HS-27A (cell line): ENCODE data around the gene NFU1.
"Not testable (repeated sequence)": the region's sequence is repeated elsewhere in the genome, so short reads cannot be mapped to it uniquely, and the experiment has no call there.

Experiments used
- DNase-seq: peaks from one replicate; pipeline ENCODE4 v3.0.0-alpha.2; 2012; ENCODE audit warnings: low read depth, missing footprints

The NFU1 gene

DNA sequence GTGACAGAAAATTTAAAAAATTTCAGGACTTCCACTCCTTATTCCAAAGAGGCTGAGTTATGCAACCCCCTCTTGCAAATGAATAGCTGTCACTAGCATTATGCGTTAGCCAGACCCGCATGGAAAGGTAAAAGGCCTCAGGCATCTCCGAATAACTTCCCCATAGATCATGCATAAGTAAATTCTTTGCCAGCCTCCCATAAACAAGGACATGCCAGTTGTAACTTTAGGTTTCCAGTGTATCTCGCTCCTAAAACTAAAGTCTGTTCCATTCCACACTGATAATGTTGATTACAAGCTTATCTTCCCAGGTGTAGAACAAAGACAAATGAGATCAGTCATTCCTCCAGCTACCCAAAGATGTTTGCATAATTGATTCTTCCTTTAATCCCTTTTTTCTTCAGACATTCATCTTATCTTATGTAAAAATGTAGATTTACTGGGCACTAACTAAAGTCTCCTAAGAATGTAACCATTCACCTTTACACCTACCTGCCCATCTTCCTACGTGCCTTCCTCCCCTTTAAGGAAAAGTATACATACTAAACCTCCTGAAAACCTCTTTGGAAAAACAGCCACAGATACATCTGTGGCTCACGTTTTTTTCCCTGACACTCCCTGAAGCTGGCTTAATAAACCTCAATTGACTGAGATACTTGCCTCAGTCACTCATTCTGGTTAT, 13.6 kb upstream of the NFU1 start:
- no peak for DNase-seq

DNA sequence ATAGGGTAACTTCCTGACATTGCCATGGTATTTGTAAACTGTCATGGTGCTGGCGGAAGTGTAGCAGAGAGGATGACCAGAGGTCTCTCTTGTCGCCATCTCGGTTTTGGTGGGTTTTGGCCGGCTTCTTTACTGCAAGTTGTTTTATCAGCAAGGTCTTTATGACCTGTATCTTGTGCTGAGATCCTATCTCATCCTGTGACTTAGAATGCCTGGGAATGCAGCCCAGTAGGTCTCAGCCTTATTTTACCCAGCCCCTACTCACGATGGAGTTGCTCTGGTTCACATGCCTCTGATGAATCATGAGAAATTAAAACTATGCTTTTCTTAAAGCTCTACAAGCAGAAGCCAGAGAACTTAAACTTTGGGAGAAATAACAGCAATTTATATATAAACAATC, 12.7 kb upstream of the NFU1 start:
- no peak for DNase-seq

DNA sequence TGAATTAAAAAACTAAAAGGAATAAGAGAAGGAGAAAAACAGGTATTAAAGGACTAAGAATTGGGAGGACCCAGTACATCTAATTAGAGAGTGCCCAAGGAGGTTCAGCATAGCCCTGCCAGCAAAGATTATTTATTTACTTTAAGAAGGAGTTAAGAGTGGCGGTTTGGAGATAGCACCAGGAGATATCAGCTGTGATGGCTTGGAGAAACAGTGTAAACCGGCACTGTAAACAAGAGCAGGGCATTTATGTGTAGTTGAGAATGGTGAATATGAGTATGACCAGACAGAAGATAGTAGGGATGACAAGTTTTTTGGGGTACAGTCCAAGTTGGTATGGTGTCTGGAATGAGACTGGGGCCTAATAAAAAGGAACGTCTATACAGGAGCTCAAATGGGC, 6.4 kb upstream of the NFU1 start:
- DNase-seq, result not testable (repeated sequence)

DNA sequence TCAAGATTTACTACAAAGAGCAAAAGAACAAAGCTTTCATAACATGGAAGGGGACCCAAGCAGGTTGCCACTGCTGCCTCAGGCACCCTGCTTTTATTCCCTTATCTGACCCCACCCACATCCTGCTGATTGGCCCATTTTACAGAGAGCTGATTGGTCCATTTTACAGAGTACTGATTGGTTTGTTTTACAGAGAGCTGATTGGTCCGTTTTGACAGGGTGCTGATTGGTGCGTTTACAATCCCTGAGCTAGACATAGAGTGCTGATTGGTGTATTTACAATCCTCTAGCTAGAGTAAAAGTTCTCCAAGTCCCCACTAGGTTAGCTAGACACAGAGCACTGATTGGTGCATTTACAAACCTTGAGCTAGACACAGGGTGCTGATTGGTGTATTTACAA, 2.3 kb upstream of the NFU1 start:
- DNase-seq, result not testable (repeated sequence)

DNA sequence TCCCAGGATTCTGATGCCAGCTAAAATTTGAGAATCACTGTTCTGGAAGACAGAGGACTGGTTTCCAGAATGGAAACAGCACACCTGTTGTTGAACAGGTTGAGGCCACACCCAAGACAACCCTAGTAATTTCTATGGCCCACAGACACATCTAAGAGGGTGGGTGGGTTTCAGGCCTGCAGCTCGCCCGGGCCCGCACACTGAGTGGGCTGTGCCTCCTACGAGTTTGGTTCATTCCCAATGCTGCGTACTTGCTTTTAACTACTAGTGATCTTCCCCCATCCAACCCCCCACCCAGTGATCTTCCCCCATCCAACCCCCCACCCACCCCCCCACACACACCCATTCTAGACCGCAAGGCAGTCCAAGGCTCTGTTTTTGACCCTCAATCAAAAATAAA, 1.3 kb upstream of the NFU1 start:
- no peak for DNase-seq

GRCh38 chr2:69437751-69438154, 518 bp upstream of the NFU1 start:
- DNase-seq, result no peak

- DNase-seq, result peak; percentile 1
Measured at GRCh38 chr2:69436596-69436937, 668 bp downstream of the NFU1 start.

GRCh38 chr2:69434753-69435152, 2.5 kb downstream of the NFU1 start:
- DNase-seq, result no peak

DNA sequence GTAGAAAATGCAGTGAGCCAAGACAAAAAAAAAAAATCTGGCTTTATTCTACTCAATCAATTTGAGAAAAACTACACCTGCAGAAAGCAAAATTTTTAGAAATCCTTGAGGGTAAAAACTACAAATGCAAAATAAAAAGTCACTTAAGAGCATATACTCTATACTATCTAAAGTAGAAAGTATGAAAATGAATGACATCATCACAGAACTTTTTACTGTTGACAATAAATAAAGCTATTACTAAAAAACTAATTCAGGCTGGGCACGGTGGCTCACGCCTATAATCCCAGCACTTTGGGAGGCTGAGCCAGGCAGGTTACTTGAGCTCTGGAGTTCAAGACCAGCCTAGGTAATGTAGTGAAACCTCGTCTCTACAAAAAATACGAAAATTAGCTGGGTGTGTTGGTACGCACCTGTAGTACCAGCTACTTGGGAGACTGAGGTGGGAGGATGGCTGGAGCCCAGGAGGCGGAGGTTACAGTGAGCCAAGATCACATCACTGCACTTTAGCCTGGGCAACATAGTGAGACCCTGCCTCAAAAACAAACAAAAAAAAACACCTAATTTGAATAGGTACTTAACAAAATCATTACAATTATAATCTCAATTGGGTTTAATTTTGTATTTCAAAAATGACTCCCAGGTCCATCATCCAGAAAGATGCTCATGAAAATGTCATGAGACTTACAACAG, 7.6 kb downstream of the NFU1 start:
- no peak for DNase-seq

- DNase-seq, result no peak
Measured at GRCh38 chr2:69428981-69429380, 8.3 kb downstream of the NFU1 start.

DNA sequence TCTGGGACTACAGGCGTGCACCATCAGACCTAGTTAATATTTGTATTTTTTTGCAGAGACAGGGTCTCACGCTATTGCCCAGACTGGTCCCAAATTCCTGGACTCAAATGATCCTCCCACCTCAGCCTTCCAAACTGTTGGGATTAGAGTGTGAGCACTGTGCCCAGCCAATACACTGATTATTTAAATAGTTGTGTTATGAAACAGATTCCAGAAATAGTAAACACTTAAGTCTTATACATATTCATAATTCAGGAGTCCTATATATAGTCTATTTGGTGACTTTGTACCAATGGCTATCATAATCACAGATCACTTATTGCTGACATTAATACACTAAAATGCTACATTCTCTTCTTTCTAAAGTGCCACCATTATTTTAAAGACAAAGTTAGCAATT, 12.8 kb downstream of the NFU1 start:
- no peak for DNase-seq

- no peak for DNase-seq
Measured at GRCh38 chr2:69422198-69422597, 15.0 kb downstream of the NFU1 start.

- not testable (repeated sequence) for DNase-seq
Measured at GRCh38 chr2:69419111-69419510, 18.1 kb downstream of the NFU1 start.

DNA sequence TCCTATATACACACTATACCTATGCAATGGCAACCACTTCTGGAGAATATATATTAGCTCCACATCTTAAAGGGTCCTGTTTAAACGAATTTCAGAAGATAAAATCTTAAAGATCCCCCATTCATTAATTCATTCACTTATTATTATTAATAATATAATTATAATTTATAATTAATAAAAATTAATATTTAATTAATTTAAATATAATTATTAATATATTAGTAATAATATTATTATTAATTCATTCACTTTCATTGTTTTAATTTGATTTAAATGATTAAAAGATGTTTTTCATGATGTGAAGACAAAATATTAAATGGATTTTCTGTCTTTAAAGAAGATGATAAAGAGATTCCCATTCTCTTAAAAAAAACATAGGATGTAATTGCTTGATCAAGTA, 21.1 kb downstream of the NFU1 start:
- no peak for DNase-seq

- DNase-seq, result no peak
Measured at GRCh38 chr2:69411120-69411519, 26.1 kb downstream of the NFU1 start.

DNA sequence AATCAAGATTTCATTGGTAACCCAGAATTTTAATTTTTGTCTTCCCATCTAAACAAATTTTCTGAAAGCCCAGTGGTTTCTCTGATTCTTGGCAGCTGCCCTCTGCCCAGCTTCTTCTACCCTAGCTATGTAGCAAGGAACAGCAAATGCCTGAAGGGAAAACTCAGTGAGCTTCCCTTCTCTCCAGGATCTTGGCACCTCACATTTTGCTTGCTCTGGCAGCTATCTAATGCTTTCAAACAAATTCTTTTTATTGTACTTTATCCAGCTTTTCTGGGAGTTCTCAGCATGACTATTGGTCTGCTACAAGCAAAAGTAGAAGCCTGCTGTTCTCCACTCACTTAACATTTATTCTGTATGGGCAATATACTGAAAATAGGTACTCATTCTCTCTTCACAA, 31.9 kb downstream of the NFU1 start:
- no peak for DNase-seq

DNA sequence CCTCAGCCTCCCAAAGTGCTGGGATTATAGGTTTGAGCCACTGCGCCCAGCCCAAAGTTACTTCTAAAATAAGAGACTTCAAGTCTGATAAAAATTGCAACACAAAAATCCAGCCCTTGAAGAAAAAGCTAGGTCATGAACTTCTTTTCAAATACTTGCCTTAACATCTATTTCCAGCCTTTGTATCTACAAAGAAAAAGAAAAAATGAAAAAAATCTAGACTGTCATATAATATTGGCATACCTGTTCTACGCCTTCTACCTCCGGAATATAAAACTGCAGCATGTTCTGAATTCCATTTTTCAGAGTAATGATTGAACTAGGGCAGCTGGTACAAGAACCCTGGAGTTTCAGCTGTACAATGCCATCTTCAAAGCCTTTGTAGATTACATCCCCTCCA, 37.1 kb downstream of the NFU1 start:
- DNase-seq, result no peak

DNA sequence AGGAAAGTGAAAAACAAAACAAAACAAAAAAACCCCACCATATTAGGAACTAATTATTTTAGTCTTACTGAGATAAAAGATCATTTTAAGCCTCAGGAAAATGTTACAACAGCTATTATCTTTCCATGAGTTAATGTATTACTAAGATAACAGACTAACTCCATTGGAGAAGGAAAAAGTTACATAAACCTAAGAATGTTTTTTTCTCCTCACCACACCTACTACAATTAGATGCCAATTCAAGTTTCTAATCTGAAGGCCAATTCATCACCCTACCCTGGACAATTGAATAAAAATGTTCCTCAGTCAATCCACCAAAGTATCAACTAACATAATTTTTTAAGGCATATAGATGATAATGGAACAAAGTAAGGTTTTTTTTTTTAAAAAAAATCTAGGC, 40.0 kb downstream of the NFU1 start:
- DNase-seq, result no peak

DNA sequence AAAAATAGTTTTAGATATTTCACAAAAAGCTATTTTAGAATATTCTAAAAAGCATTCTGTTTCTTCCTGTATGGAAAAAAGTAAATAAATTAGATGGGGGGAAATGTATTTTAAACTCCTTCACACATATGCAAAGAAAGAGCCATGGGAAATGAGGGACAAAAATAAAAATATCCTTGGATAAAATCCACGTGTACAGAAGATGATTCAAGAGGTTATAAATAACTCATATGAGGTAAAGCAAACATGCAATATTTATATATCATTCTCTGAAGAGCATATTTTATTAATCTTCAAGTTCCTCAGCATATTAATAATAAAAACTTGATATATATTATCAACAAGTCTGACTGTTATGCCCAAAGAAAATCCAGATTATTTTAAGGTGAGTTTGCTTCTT, 41.4 kb downstream of the NFU1 start:
- DNase-seq, result no peak

- DNase-seq, result no peak
Measured at GRCh38 chr2:69393963-69394362, 43.3 kb downstream of the NFU1 start.

GRCh38 chr2:69390471-69390870, 46.8 kb downstream of the NFU1 start:
- no peak for DNase-seq

GRCh38 chr2:69390001-69390400, 47.2 kb downstream of the NFU1 start:
- no peak for DNase-seq

DNA sequence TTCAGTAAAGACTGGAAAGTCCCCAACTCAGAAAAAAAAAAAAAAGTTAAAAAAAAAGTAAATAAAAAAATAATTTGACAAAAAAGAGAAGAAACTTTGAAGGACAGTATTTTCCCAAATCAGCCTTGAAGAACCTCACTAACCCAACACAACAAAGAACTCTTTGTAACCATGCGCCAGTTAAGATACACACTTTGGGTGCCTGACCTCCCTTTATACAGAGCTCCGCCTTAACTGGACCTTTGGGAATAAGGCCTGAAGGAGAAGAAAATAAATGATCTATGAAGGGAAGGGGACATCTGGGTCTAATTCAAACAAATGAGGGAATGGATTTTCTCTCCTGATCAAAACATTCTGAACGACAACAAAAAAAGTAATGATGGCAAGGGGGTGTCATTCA, 48.0 kb downstream of the NFU1 start:
- DNase-seq, result no peak
